H1 (cell line): ENCODE measurements around the gene L3MBTL1. TPM values are rescaled to one million over a fixed set of nuclear protein-coding genes. Genes with fewer than 3 reads are reported as not detected.

Experiments
- ASH2L ChIP-seq: fragments of 200-600, 300-600 bp; sonication (generic); IDR thresholded peaks from one replicate; pipeline ENCODE4 v1.7.1; 2017; ENCODE audit warnings: low read length
- BACH1 ChIP-seq: IDR thresholded peaks from 2 replicates; pipeline ENCODE4 v1.6.1; 2012; ENCODE audit warnings: low read length, improper control_type of control experiment
- CBX8 ChIP-seq: fragments of 300-800, 300-1000 bp; sonication (generic); IDR thresholded peaks from 2 replicates; pipeline ENCODE4 v1.7.1; 2016; ENCODE audit warnings: low read depth, low read length, borderline replicate concordance
- HDAC2 ChIP-seq, 2 experiments: fragments of 300-600 bp in 1 of 2; sonication (generic) in 1 of 2; IDR thresholded peaks; 2 replicates each; pipeline ENCODE4 v1.6.1; 2011 to 2012; ENCODE audit warnings: low read depth in 2 of 2, low read length in 2 of 2, mild to moderate bottlenecking in 2 of 2, moderate library complexity in 2 of 2, borderline replicate concordance in 1 of 2, inconsistent platforms in 1 of 2
- NRF1 ChIP-seq: IDR thresholded peaks from 2 replicates; pipeline ENCODE4 v1.6.1; 2011; ENCODE audit warnings: mild to moderate bottlenecking, low read depth, low read length, improper control_type of control experiment
- SP4 ChIP-seq: IDR thresholded peaks from 2 replicates; pipeline ENCODE4 v1.6.1; 2012; ENCODE audit warnings: low read length, inconsistent platforms
- TBP ChIP-seq: IDR thresholded peaks from 2 replicates; pipeline ENCODE4 v1.6.1; 2011; ENCODE audit warnings: low read depth, low read length, improper control_type of control experiment
- polyA plus RNA-seq, 7 experiments: library from polyadenylated mRNA; depleted of rRNA in 3 of 7; stranded (reverse) in 5 of 7; unstranded in 2 of 7; fragments of >200 nt in 5 of 7; fragments of 200-250 nt in 2 of 7; gene quantifications; 1 replicate in 5 of 7; 2 replicates in 1 of 7; 4 replicates in 1 of 7; pipeline versions ENCODE4 v1.2.1 to v1.2.3, GENCODE V29; 2011 to 2013; ENCODE audit warnings: missing spikeins in 2 of 7, mixed read lengths in 2 of 7
- total RNA-seq: library from RNA; stranded (reverse); fragmentation: NEBNext Ultra II Directional; extraction: Animal tissue kit (Norgen Biotek cat#: 25700); gene quantifications from 2 replicates; pipeline ENCODE4 v1.2.1, GENCODE V29; 2021
- TF ChIP-seq, protein P1 (sequence below): IDR thresholded peaks from 2 replicates; pipeline ENCODE4 v1.6.1; 2011; ENCODE audit warnings: low read depth, mild to moderate bottlenecking, low read length; ENCODE audit not compliant: insufficient read depth

L3MBTL1 gene
- total and polyA plus RNA-seq, 2 of the 8 experiments (the other 6 are each of a cell fraction or from before 2014, with no cell fraction given), result 11.9 to 17.0 TPM

DNA sequence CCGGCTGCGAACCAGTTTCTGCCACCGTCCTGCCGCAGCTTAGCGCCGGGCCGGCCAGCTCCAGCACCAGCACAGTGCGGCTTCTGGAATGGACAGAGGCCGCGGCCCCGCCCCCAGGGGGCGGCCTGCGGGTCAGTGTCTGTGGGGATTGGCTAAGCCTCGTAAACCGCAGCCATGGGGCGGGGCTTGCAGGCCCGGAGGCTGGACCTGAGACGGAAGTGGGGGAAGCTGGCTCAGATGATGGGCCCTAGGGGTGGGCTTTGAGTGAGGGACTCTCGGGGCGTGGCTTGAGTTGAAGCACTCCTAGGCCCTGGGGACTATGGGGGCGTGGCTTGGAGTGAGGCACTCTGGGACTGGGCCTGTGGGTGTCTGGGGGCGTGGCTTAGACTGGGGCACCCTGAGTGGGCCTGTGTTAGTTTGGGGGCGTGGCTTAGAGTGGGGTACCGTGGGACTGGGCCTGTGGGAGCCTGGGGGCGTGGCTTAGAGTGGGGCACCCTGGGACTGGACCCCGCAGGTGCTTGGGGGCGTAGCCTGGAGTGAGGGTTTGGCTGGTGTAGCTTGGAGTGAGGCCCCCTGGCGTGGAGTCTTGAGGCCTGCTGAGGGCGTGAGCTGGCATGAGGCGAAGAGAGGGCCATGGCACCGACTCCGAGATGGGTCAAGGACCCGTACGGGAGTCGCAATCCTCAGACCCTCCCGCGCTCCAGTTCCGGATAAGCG is 6.6 kb downstream of the L3MBTL1 start (continued):
- TF ChIP-seq CBX8, result no peak
- peak; percentile 71; the same call in 1 of the 2 replicates for TF ChIP-seq SP4
- TF ChIP-seq, protein P1, sequence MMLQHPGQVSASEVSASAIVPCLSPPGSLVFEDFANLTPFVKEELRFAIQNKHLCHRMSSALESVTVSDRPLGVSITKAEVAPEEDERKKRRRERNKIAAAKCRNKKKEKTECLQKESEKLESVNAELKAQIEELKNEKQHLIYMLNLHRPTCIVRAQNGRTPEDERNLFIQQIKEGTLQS, result no peak
- TF ChIP-seq NRF1, result no peak
- peak; percentile 44; the same call in 1 of the 2 replicates for TF ChIP-seq TBP
- peak; percentile 17 to 28; a peak in 2 of 4 replicates for TF ChIP-seq HDAC2 (IDR thresholded peaks at IDR 0.05; ENCODE audit: borderline replicate concordance in 1 of 2, low read depth in 2 of 2, low read length in 2 of 2)
- peak; percentile 83 for TF ChIP-seq BACH1
- TF ChIP-seq ASH2L, result peak; percentile 46
